Measurements from ENCODE around the gene KCNQ2. TPM values are rescaled to one million over a fixed set of nuclear protein-coding genes. Genes with fewer than 3 reads are reported as not detected.

Gene KCNQ2
- total RNA-seq, 1 experiment from 2014 or later, result 86.5 TPM

GRCh38 chr20:63456429-63457284 is 15.8 kb downstream of the KCNQ2 start:
- H3K27me3 ChIP-seq (ENCODE audit: insufficient read depth, low read length), result no peaks in the 10 kb centered on the region
- H3K9ac ChIP-seq (ENCODE audit: low read length), result no peak overlapping the region
- H2AFZ ChIP-seq (ENCODE audit: low read depth, low read length, poor library complexity, severe bottlenecking), result no peak overlapping the region
- H3K9me2 ChIP-seq (ENCODE audit: insufficient read depth), result no peaks in the 10 kb centered on the region
- H3K4me2 ChIP-seq (ENCODE audit: low read length), result no peak overlapping the region
- intact Hi-C loops (cut with micrococcal nuclease), result no loop called here
- ChIA-PET CTCF (no interaction called here), POLR2A (no interaction called here), RAD21 (ENCODE audit: low non-redundant PET in 1 of 2, low total read pairs in 2 of 2, uncharacterized antibody in 2 of 2, unreplicated experiment in 2 of 2) (no interaction called here)
- H3K79me2 ChIP-seq (ENCODE audit: insufficient read depth, low read length), result peaks cover 48% of the 10 kb centered on the region
- H3K4me1 ChIP-seq (ENCODE audit: control insufficient read depth in 1 of 2, insufficient read depth in 2 of 2, low read length in 2 of 2), result no peaks in the 10 kb centered on the region; a peak in 1 of 4 replicates
- DNase-seq (ENCODE audit: low read depth, low spot score) (no peak), ATAC-seq (no peak)
- no peaks in the 10 kb centered on the region for H4K20me1 ChIP-seq (ENCODE audit: insufficient read depth)
- H3K4me3 ChIP-seq (replicated peaks in 1 of 2; ENCODE audit: low read depth in 1 of 2, low read length in 2 of 2), result no peak overlapping the region
- no peak overlapping the region for H3K27ac ChIP-seq (ENCODE audit: low read depth, low read length)
- no peaks in the 10 kb centered on the region; a peak in 1 of 4 replicates for H3K36me3 ChIP-seq (ENCODE audit: control insufficient read depth in 1 of 2, insufficient read depth in 2 of 2, low read length in 2 of 2)
- no peaks in the 10 kb centered on the region for H3K9me3 ChIP-seq (ENCODE audit: control insufficient read depth in 1 of 2, insufficient read depth in 1 of 2, low read depth in 1 of 2, low read length in 2 of 2)
- no TSS peak for BruUV-seq (replicated peaks)
- TF ChIP-seq EZH2 (IDR thresholded peaks at IDR 0.05) (no peak), ZNF274 (IDR thresholded peaks at IDR 0.05; ENCODE audit: low read depth, low read length) (no peak)

DNA sequence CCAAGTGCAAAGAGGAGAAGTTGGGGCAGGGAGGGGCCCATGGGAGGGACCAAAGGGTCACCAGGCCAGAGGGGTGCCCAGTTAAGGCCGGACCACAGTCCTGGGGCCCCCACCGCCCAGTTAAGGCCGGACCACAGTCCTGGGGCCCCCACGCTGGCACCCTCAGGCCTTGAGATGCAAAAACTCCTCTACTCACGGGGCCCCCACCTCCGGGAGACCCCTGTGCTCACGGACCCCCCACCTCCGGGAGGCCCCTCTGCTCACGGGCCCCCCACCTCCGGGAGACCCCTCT is 16.9 kb downstream of the KCNQ2 start:
- DNase-seq (ENCODE audit: low read depth, low spot score), result no peak
- H4K20me1 ChIP-seq (ENCODE audit: insufficient read depth), result no peaks in the 10 kb centered on the region
- H3K4me2 ChIP-seq (ENCODE audit: low read length), result no peak overlapping the region
- ATAC-seq, result no peak
- ChIA-PET RAD21 (ENCODE audit: low non-redundant PET in 1 of 2, low total read pairs in 2 of 2, uncharacterized antibody in 2 of 2, unreplicated experiment in 2 of 2) (no interaction called here), POLR2A (no interaction called here), CTCF (no interaction called here)
- intact Hi-C loops (cut with micrococcal nuclease), result no loop called here
- H3K79me2 ChIP-seq (ENCODE audit: insufficient read depth, low read length), result peaks cover 39% of the 10 kb centered on the region
- H3K9me3 ChIP-seq (ENCODE audit: control insufficient read depth in 1 of 2, insufficient read depth in 1 of 2, low read depth in 1 of 2, low read length in 2 of 2), result no peaks in the 10 kb centered on the region
- no peak overlapping the region for H3K27ac ChIP-seq (ENCODE audit: low read depth, low read length)
- no peaks in the 10 kb centered on the region for H3K9me2 ChIP-seq (ENCODE audit: insufficient read depth)
- no peaks in the 10 kb centered on the region; a peak in 1 of 4 replicates for H3K4me1 ChIP-seq (ENCODE audit: control insufficient read depth in 1 of 2, insufficient read depth in 2 of 2, low read length in 2 of 2)
- H3K36me3 ChIP-seq (ENCODE audit: control insufficient read depth in 1 of 2, insufficient read depth in 2 of 2, low read length in 2 of 2), result no peaks in the 10 kb centered on the region; a peak in 1 of 4 replicates
- BruUV-seq (replicated peaks), result no TSS peak
- H2AFZ ChIP-seq (ENCODE audit: low read depth, low read length, poor library complexity, severe bottlenecking), result no peak overlapping the region
- no peaks in the 10 kb centered on the region for H3K27me3 ChIP-seq (ENCODE audit: insufficient read depth, low read length)
- no peak overlapping the region for H3K4me3 ChIP-seq (replicated peaks in 1 of 2; ENCODE audit: low read depth in 1 of 2, low read length in 2 of 2)
- H3K9ac ChIP-seq (ENCODE audit: low read length), result no peak overlapping the region
- TF ChIP-seq POLR2AphosphoS5 (IDR thresholded peaks at IDR 0.05; ENCODE audit: low read depth, low read length), result no peak
- TF ChIP-seq EZH2 (IDR thresholded peaks at IDR 0.05), result no peak
- TF ChIP-seq YY1 (IDR thresholded peaks at IDR 0.05; ENCODE audit: extremely low read depth, insufficient replicate concordance, low read depth, low read length), result no peak
- no peak for TF ChIP-seq CBX3 (IDR thresholded peaks at IDR 0.05; ENCODE audit: low read depth)
- TF ChIP-seq, protein P1, sequence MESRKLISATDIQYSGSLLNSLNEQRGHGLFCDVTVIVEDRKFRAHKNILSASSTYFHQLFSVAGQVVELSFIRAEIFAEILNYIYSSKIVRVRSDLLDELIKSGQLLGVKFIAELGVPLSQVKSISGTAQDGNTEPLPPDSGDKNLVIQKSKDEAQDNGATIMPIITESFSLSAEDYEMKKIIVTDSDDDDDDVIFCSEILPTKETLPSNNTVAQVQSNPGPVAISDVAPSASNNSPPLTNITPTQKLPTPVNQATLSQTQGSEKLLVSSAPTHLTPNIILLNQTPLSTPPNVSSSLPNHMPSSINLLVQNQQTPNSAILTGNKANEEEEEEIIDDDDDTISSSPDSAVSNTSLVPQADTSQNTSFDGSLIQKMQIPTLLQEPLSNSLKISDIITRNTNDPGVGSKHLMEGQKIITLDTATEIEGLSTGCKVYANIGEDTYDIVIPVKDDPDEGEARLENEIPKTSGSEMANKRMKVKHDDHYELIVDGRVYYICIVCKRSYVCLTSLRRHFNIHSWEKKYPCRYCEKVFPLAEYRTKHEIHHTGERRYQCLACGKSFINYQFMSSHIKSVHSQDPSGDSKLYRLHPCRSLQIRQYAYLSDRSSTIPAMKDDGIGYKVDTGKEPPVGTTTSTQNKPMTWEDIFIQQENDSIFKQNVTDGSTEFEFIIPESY (IDR thresholded peaks at IDR 0.05; ENCODE audit: extremely low read depth, insufficient replicate concordance, low read length), result no peak
- no peak for TF ChIP-seq EZH2phosphoT487 (IDR thresholded peaks at IDR 0.05; ENCODE audit: borderline replicate concordance)
- TF ChIP-seq SP1 (IDR thresholded peaks at IDR 0.05; ENCODE audit: low read depth), result no peak
- TF ChIP-seq, protein P2, sequence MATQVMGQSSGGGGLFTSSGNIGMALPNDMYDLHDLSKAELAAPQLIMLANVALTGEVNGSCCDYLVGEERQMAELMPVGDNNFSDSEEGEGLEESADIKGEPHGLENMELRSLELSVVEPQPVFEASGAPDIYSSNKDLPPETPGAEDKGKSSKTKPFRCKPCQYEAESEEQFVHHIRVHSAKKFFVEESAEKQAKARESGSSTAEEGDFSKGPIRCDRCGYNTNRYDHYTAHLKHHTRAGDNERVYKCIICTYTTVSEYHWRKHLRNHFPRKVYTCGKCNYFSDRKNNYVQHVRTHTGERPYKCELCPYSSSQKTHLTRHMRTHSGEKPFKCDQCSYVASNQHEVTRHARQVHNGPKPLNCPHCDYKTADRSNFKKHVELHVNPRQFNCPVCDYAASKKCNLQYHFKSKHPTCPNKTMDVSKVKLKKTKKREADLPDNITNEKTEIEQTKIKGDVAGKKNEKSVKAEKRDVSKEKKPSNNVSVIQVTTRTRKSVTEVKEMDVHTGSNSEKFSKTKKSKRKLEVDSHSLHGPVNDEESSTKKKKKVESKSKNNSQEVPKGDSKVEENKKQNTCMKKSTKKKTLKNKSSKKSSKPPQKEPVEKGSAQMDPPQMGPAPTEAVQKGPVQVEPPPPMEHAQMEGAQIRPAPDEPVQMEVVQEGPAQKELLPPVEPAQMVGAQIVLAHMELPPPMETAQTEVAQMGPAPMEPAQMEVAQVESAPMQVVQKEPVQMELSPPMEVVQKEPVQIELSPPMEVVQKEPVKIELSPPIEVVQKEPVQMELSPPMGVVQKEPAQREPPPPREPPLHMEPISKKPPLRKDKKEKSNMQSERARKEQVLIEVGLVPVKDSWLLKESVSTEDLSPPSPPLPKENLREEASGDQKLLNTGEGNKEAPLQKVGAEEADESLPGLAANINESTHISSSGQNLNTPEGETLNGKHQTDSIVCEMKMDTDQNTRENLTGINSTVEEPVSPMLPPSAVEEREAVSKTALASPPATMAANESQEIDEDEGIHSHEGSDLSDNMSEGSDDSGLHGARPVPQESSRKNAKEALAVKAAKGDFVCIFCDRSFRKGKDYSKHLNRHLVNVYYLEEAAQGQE (IDR thresholded peaks at IDR 0.05; ENCODE audit: low read depth), result no peak
- TF ChIP-seq CTCF (IDR thresholded peaks at IDR 0.05 in 2 of 3, conservative IDR thresholded peaks at IDR 0.05 in 1 of 3; ENCODE audit: borderline replicate concordance in 1 of 3, insufficient read depth in 1 of 3, low read depth in 2 of 3, low read length in 2 of 3), result no peak
- TF ChIP-seq JUND (IDR thresholded peaks at IDR 0.05), result no peak

All from HCT116 (cell line).